B cell (primary cell): ENCODE results near the gene HS3ST5.

ENCODE experiments used
- CTCF ChIP-seq: fragments of 200-600 bp; IDR thresholded peaks from one replicate; pipeline ENCODE4 v1.8.0; 2022; ENCODE audit warnings: antibody characterized with exemption, mild to moderate bottlenecking
- EZH2 ChIP-seq: IDR thresholded peaks from 2 replicates; pipeline ENCODE4 v1.6.1; 2012; ENCODE audit warnings: borderline replicate concordance, low read depth, mild to moderate bottlenecking, moderate library complexity, low read length; ENCODE audit not compliant: insufficient read depth, poor library complexity, severe bottlenecking

GRCh38 chr6:114049367-114049966 lies 293.4 kb downstream of the HS3ST5 start:
- no peak for TF ChIP-seq CTCF
- no peak for TF ChIP-seq EZH2
